ENCODE measurements around the gene AGTPBP1. TPM values are rescaled to one million over a fixed set of nuclear protein-coding genes. Genes with fewer than 3 reads are reported as not detected.

The AGTPBP1 gene
- polyA plus RNA-seq, 1 of the 3 experiments (the other 2 are of a cell fraction): 3.8 TPM

DNA sequence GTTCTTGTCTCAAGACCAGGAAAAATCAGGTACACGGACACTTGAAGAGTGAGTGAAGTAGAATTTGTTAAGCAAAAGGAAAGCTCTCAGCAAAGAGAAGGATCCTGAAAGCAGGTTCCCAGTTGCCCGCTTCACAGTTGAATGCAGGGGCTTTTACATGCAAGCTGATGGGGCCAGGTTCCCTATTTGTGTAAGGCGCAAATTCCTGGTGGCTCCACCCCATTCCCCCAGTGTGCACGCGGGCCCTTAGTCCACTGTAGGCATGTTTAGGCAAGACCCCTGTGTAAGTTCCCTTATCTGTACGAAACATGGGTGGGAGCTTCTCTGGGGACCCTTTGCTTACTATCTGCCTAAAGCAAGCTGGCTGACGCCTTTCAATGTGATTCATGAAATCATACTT lies 2.7 kb upstream of the AGTPBP1 start:
- no peaks in the 10 kb centered on the region for H3K9me2 ChIP-seq

DNA sequence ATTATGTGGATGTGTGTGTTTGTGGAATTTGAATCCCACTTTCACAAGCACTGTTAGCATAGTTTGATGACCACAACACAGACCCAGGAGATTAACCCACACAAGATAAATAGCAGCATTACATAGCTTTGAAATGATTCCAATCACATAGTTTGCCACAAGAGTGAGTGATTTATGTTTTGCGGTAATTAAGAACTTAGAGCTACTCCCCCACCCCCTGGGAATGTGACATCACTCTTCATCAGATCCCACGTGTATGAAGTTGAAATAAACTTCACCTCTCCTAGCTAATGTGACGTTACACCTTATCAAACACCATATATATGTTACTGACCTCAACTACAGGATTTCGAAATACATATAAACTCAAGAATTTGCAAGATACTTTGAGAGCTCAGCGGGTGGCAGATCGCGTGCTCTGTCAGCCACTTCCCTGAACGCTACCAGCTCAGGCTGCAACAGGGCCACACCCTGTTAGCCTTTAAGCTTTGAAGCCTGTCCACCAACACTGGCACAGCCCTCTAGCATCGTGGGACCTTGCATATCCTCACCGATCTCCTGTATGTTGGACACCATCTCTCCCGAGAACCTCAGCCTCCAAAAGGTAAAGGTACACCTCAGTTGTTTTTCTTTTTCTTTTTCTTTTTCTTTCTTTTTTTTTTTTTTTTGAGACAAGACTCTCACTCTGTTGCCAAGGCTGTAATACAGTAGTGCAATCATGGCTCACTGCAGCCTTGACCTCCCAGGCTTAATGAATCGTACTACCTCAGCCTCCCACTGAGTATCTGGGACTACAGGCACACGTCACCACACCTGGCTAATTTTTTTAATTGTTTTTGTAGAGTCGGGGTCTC lies 1.7 kb upstream of the AGTPBP1 start:
- Histone ChIP-seq H2AFZ (ENCODE audit: low read depth) (no peak overlapping the region), H3K79me2 (ENCODE audit: insufficient read depth) (peaks cover 24% of the 10 kb centered on the region), H3K27me3 (ENCODE audit: insufficient read depth) (no peaks in the 10 kb centered on the region), H3K4me1 (ENCODE audit: control insufficient read depth in 1 of 2, insufficient read depth in 2 of 2, low read depth in 1 of 2, low read length in 1 of 2) (peaks cover 0 to 4% of the 10 kb centered on the region in 2 experiments; a peak in 1 of 4 replicates), H3K4me3 (ENCODE audit: low read depth in 2 of 2, low read length in 1 of 2) (no peak overlapping the region), H3F3A (replicated peaks; ENCODE audit: insufficient read depth) (peaks cover 8% of the 10 kb centered on the region), H3K9me2 (no peaks in the 10 kb centered on the region), H3K9ac (no peak overlapping the region), H3K27ac (ENCODE audit: low read depth in 2 of 2, low read length in 1 of 2) (no peak overlapping the region), H4K20me1 (ENCODE audit: insufficient read depth) (no peaks in the 10 kb centered on the region), H3K9me3 (no peaks in the 10 kb centered on the region), H3K4me2 (no peak overlapping the region), H3K36me3 (replicated peaks in 1 of 2; ENCODE audit: control insufficient read depth in 1 of 2, insufficient read depth in 2 of 2, low read length in 1 of 2) (no peaks in the 10 kb centered on the region)
- CTCF ChIA-PET: no interaction called here
- POLR2A ChIA-PET: no interaction called here
- 78% methylated on average over 14 of the region's 14 CpGs for WGBS (ENCODE audit: low lambda C conversion rate)
- no peak for DNase-seq
- TF ChIP-seq, protein P1, sequence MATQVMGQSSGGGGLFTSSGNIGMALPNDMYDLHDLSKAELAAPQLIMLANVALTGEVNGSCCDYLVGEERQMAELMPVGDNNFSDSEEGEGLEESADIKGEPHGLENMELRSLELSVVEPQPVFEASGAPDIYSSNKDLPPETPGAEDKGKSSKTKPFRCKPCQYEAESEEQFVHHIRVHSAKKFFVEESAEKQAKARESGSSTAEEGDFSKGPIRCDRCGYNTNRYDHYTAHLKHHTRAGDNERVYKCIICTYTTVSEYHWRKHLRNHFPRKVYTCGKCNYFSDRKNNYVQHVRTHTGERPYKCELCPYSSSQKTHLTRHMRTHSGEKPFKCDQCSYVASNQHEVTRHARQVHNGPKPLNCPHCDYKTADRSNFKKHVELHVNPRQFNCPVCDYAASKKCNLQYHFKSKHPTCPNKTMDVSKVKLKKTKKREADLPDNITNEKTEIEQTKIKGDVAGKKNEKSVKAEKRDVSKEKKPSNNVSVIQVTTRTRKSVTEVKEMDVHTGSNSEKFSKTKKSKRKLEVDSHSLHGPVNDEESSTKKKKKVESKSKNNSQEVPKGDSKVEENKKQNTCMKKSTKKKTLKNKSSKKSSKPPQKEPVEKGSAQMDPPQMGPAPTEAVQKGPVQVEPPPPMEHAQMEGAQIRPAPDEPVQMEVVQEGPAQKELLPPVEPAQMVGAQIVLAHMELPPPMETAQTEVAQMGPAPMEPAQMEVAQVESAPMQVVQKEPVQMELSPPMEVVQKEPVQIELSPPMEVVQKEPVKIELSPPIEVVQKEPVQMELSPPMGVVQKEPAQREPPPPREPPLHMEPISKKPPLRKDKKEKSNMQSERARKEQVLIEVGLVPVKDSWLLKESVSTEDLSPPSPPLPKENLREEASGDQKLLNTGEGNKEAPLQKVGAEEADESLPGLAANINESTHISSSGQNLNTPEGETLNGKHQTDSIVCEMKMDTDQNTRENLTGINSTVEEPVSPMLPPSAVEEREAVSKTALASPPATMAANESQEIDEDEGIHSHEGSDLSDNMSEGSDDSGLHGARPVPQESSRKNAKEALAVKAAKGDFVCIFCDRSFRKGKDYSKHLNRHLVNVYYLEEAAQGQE (IDR thresholded peaks at IDR 0.05; ENCODE audit: low read depth, low read length): no peak
- TF ChIP-seq FOXM1 (IDR thresholded peaks at IDR 0.05; ENCODE audit: low read depth) (no peak), RAD21 (IDR thresholded peaks at IDR 0.05; ENCODE audit: low read length) (no peak), RFX5 (IDR thresholded peaks at IDR 0.05; ENCODE audit: low read length) (no peak), JUND (IDR thresholded peaks at IDR 0.05) (no peak), SMC3 (IDR thresholded peaks at IDR 0.05; ENCODE audit: low read depth, low read length) (no peak), SIN3A (IDR thresholded peaks at IDR 0.05; ENCODE audit: borderline replicate concordance, low read depth, low read length) (no peak), MXI1 (IDR thresholded peaks at IDR 0.05; ENCODE audit: low read depth, low read length) (no peak), FOSL2 (IDR thresholded peaks at IDR 0.05; ENCODE audit: borderline replicate concordance, low read depth) (no peak)
- TF ChIP-seq, protein P2, sequence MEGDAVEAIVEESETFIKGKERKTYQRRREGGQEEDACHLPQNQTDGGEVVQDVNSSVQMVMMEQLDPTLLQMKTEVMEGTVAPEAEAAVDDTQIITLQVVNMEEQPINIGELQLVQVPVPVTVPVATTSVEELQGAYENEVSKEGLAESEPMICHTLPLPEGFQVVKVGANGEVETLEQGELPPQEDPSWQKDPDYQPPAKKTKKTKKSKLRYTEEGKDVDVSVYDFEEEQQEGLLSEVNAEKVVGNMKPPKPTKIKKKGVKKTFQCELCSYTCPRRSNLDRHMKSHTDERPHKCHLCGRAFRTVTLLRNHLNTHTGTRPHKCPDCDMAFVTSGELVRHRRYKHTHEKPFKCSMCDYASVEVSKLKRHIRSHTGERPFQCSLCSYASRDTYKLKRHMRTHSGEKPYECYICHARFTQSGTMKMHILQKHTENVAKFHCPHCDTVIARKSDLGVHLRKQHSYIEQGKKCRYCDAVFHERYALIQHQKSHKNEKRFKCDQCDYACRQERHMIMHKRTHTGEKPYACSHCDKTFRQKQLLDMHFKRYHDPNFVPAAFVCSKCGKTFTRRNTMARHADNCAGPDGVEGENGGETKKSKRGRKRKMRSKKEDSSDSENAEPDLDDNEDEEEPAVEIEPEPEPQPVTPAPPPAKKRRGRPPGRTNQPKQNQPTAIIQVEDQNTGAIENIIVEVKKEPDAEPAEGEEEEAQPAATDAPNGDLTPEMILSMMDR (IDR thresholded peaks at IDR 0.05): no peak
- TF ChIP-seq, protein P3, sequence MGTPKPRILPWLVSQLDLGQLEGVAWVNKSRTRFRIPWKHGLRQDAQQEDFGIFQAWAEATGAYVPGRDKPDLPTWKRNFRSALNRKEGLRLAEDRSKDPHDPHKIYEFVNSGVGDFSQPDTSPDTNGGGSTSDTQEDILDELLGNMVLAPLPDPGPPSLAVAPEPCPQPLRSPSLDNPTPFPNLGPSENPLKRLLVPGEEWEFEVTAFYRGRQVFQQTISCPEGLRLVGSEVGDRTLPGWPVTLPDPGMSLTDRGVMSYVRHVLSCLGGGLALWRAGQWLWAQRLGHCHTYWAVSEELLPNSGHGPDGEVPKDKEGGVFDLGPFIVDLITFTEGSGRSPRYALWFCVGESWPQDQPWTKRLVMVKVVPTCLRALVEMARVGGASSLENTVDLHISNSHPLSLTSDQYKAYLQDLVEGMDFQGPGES (IDR thresholded peaks at IDR 0.05; ENCODE audit: low read depth, low read length): no peak

More for the DNA sequence above, 2.7 kb upstream of the AGTPBP1 start:
- WGBS (ENCODE audit: low lambda C conversion rate): 83% methylated on average over 7 of the region's 7 CpGs
- Histone ChIP-seq H3K27me3 (ENCODE audit: insufficient read depth) (no peaks in the 10 kb centered on the region), H3K9me3 (no peaks in the 10 kb centered on the region), H3K4me3 (ENCODE audit: low read depth in 2 of 2, low read length in 1 of 2) (no peak overlapping the region), H3K79me2 (ENCODE audit: insufficient read depth) (peaks cover 14% of the 10 kb centered on the region; the same call in 1 of the 2 replicates), H3K36me3 (replicated peaks in 1 of 2; ENCODE audit: control insufficient read depth in 1 of 2, insufficient read depth in 2 of 2, low read length in 1 of 2) (no peaks in the 10 kb centered on the region), H3K4me1 (ENCODE audit: control insufficient read depth in 1 of 2, insufficient read depth in 2 of 2, low read depth in 1 of 2, low read length in 1 of 2) (peaks cover 0 to 4% of the 10 kb centered on the region in 2 experiments; a peak in 1 of 4 replicates), H3K4me2 (no peak overlapping the region), H3K9ac (no peak overlapping the region), H2AFZ (ENCODE audit: low read depth) (no peak overlapping the region), H3F3A (replicated peaks; ENCODE audit: insufficient read depth) (peaks cover 5% of the 10 kb centered on the region), H4K20me1 (ENCODE audit: insufficient read depth) (no peaks in the 10 kb centered on the region), H3K27ac (ENCODE audit: low read depth in 2 of 2, low read length in 1 of 2) (no peak overlapping the region)
- DNase-seq: no peak
- CTCF ChIA-PET: interaction anchor here (1.3 kb wide), 1 partner anchor 68 kb away, joined by 3 read pairs; no protein-coding TSS in a partner anchor
- POLR2A ChIA-PET: no interaction called here
- TF ChIP-seq RXRA (IDR thresholded peaks at IDR 0.05; ENCODE audit: borderline replicate concordance, low read depth) (no peak), RAD21 (IDR thresholded peaks at IDR 0.05; ENCODE audit: low read length) (no peak), MEF2A (IDR thresholded peaks at IDR 0.05; ENCODE audit: borderline replicate concordance, low read depth) (no peak), NRF1 (IDR thresholded peaks at IDR 0.05; ENCODE audit: low read depth, low read length) (no peak), FOXJ3 (CRISPR knock-in tag; IDR thresholded peaks at IDR 0.05) (no peak), ELF1 (IDR thresholded peaks at IDR 0.05) (no peak), EZH2phosphoT487 (IDR thresholded peaks at IDR 0.05; ENCODE audit: borderline replicate concordance, low read depth) (no peak), JUND (IDR thresholded peaks at IDR 0.05) (no peak)
- TF ChIP-seq, protein P3 (IDR thresholded peaks at IDR 0.05; ENCODE audit: low read depth, low read length): no peak

Measured in SK-N-SH (cell line).